OCI-LY1 (cell line): ENCODE data around the gene PFN2.

Source experiments
- H2AFZ ChIP-seq: fragments of 200-600 bp; sonication (generic), shearing (Covaris generic); 2 replicates; pipeline ENCODE4 v1.6.0; 2014; ENCODE audit warnings: antibody characterized with exemption, mild to moderate bottlenecking, low read length
- H3F3A ChIP-seq: fragments of 200-600 bp; sonication (generic), shearing (Covaris generic); 2 replicates; pipeline ENCODE4 v1.6.0; 2014; ENCODE audit warnings: mild to moderate bottlenecking, antibody characterized with exemption, low read length, moderate library complexity; ENCODE audit not compliant: insufficient read depth
- H3K27ac ChIP-seq: fragments of 200-600 bp; sonication (generic); 2 replicates; pipeline ENCODE4 v1.5.1; 2014; ENCODE audit warnings: low read length, mixed run types, mild to moderate bottlenecking, low read depth; ENCODE audit not compliant: poor library complexity, severe bottlenecking
- H3K27me3 ChIP-seq: fragments of 200-600 bp; sonication (generic); 2 replicates; pipeline ENCODE4 v1.6.0; 2014; ENCODE audit warnings: antibody characterized with exemption, mild to moderate bottlenecking, low read length, moderate library complexity; ENCODE audit not compliant: insufficient read depth
- H3K36me3 ChIP-seq: fragments of 200-600 bp; sonication (generic); 2 replicates; pipeline ENCODE4 v1.6.1; 2014; ENCODE audit warnings: mild to moderate bottlenecking, antibody characterized with exemption, low read length, moderate library complexity, mixed read lengths; ENCODE audit not compliant: insufficient read depth
- H3K4me1 ChIP-seq: fragments of 200-600 bp; sonication (generic); 2 replicates; pipeline ENCODE4 v1.5.1; 2014; ENCODE audit warnings: mild to moderate bottlenecking, low read length, moderate library complexity; ENCODE audit not compliant: insufficient read depth, severe bottlenecking
- H3K4me2 ChIP-seq: fragments of 200-600 bp; sonication (generic), shearing (Covaris generic); 2 replicates; pipeline ENCODE4 v1.6.1; 2014; ENCODE audit warnings: low read length
- H3K4me3 ChIP-seq: fragments of 200-600 bp; sonication (generic); 2 replicates; pipeline ENCODE4 v1.5.1; 2014; ENCODE audit warnings: low read length, low read depth, mild to moderate bottlenecking, mixed read lengths; ENCODE audit not compliant: poor library complexity, severe bottlenecking
- H3K79me2 ChIP-seq: fragments of 200-600 bp; shearing (Covaris generic); 2 replicates; pipeline ENCODE4 v1.6.1; 2016; ENCODE audit warnings: mixed run types, low read length, mixed read lengths; ENCODE audit not compliant: insufficient read depth
- H3K9ac ChIP-seq: fragments of 200-600 bp; sonication (generic), shearing (Covaris generic); 2 replicates; pipeline ENCODE4 v1.6.1; 2014; ENCODE audit warnings: mild to moderate bottlenecking, low read length, mixed read lengths
- H3K9me2 ChIP-seq: fragments of 200-600 bp; sonication (generic), shearing (Covaris generic); 2 replicates; pipeline ENCODE4 v1.6.1; 2014; ENCODE audit warnings: low read depth, mild to moderate bottlenecking, low read length, mixed read lengths
- H3K9me3 ChIP-seq: fragments of 200-600 bp; shearing (Covaris generic); 2 replicates; pipeline ENCODE4 v1.6.1; 2014; ENCODE audit warnings: low read length, mixed read lengths
- H4K20me1 ChIP-seq: fragments of 200-600 bp; sonication (generic), shearing (Covaris generic); 2 replicates; pipeline ENCODE4 v1.6.0; 2016; ENCODE audit warnings: mild to moderate bottlenecking, low read length; ENCODE audit not compliant: insufficient read depth
- EZH2 ChIP-seq: fragments of 200-600 bp; sonication (generic), shearing (Covaris generic); IDR thresholded peaks from 2 replicates; pipeline ENCODE4 v1.8.0; 2017; ENCODE audit warnings: borderline replicate concordance, mixed run types, mild to moderate bottlenecking, antibody characterized with exemption, low read length, moderate library complexity, mixed read lengths
- TF ChIP-seq, protein P1 (sequence below): fragments of 200-600 bp; sonication (generic), shearing (Covaris generic); IDR thresholded peaks from 2 replicates; pipeline ENCODE4 v1.5.1; 2017; ENCODE audit warnings: mild to moderate bottlenecking, antibody characterized with exemption, low read length, moderate library complexity, mixed read lengths

The PFN2 gene

DNA sequence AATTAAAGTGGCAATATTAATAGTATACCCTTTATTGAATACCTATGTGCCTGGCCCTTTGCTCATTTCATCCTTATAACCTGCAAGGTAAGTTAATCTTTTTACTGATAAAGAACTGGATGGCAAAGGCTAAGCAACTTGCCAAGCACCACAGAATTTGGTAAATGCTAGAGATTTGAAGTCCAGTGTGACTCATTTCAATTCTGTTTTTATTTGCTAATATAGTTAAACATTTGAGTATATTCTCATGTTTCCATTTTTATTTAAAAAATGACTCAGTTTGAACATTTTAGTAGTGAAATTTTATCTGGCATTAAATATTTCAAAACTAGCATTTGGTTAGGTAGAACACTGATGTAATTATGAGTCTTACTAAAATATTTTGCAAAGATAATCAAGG, 11.3 kb downstream of the PFN2 start:
- no peaks in the 10 kb centered on the region for H4K20me1 ChIP-seq
- no peaks in the 10 kb centered on the region for H3K4me1 ChIP-seq
- H3K9ac ChIP-seq: no peak overlapping the region
- no peak overlapping the region for H2AFZ ChIP-seq
- H3K36me3 ChIP-seq: peaks cover 4% of the 10 kb centered on the region; the same call in 1 of the 2 replicates
- no peaks in the 10 kb centered on the region for H3F3A ChIP-seq
- no peak overlapping the region for H3K4me3 ChIP-seq
- TF ChIP-seq, protein P1, sequence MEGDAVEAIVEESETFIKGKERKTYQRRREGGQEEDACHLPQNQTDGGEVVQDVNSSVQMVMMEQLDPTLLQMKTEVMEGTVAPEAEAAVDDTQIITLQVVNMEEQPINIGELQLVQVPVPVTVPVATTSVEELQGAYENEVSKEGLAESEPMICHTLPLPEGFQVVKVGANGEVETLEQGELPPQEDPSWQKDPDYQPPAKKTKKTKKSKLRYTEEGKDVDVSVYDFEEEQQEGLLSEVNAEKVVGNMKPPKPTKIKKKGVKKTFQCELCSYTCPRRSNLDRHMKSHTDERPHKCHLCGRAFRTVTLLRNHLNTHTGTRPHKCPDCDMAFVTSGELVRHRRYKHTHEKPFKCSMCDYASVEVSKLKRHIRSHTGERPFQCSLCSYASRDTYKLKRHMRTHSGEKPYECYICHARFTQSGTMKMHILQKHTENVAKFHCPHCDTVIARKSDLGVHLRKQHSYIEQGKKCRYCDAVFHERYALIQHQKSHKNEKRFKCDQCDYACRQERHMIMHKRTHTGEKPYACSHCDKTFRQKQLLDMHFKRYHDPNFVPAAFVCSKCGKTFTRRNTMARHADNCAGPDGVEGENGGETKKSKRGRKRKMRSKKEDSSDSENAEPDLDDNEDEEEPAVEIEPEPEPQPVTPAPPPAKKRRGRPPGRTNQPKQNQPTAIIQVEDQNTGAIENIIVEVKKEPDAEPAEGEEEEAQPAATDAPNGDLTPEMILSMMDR: no peak
- no peak for TF ChIP-seq EZH2
- H3K27ac ChIP-seq: no peak overlapping the region
- no peak overlapping the region for H3K4me2 ChIP-seq
- no peaks in the 10 kb centered on the region for H3K9me2 ChIP-seq
- no peaks in the 10 kb centered on the region for H3K27me3 ChIP-seq
- no peaks in the 10 kb centered on the region for H3K9me3 ChIP-seq
- H3K79me2 ChIP-seq: no peaks in the 10 kb centered on the region

DNA sequence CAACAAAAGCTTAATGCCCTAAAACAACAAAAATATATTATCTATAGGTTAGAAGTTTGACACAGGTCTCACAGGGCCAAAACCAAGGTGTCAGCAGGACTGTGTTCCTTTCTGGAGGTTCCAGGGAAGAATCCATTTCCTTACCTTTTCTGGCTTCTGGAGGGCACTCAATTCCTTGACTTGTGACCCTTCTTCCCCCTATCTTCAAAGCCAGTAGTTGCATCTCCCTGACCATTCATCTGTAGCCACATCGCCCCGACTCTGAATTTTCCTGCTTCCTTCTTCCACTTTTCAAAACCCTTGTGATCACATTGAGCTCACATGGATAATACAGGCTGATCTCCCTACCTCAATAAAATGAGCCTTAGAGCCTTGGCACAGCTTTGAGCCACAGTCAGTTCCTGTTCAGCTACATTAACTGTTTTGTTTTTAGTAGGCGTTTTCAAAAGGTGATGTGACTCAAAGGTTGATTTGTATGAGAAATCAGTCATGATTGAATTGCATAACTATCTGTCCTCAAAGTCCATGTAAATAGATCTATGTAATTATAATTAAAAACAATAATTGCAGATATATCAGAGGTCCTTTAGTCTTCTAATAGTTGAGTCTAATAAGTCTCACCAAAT, 12.4 kb downstream of the PFN2 start:
- Histone ChIP-seq H3K9me3 (no peaks in the 10 kb centered on the region), H3K4me1 (no peaks in the 10 kb centered on the region), H3K4me2 (no peak overlapping the region), H3K27me3 (no peaks in the 10 kb centered on the region), H3K27ac (no peak overlapping the region), H3K9me2 (no peaks in the 10 kb centered on the region), H3K9ac (no peak overlapping the region), H3K4me3 (no peak overlapping the region), H2AFZ (no peak overlapping the region), H3K79me2 (no peaks in the 10 kb centered on the region), H4K20me1 (no peaks in the 10 kb centered on the region), H3K36me3 (peaks cover 4% of the 10 kb centered on the region; the same call in 1 of the 2 replicates), H3F3A (no peaks in the 10 kb centered on the region)
- no peak for TF ChIP-seq EZH2
- TF ChIP-seq, protein P1: no peak

DNA sequence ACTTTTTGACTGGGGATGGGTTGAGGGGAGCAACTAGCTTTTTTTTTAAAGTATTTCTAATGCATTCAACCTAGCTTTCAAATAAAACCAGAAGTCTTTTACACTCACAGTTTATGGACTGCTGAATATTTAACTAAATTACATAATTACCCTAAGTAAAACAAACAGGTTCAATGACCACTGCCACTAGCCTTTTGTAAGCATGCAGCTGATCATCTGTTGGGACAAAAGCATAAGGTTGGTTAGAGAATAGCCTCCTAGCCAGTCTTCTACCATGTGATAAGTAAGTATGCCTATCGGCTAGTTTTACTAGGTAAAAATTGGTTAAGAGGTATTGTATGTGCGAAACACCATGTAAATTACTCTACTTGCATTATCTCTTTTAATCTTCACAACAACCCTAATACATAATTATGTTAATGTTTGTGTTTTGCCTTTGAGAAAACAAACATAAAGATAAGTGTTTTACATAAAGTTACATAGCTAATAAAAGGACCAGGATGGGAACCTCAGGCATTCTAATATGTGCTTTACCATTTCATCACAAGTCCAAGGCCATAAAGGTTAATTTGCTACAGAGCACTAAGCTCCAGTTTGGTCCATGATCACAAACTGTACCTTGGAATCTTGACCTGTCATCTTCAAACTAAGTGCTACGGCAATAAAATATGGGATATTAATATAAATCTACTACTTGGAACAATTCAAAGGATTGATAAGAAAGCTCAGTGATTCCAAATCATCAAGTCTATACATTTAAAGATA, 13.2 kb downstream of the PFN2 start:
- Histone ChIP-seq H3K4me1 (no peaks in the 10 kb centered on the region), H3K79me2 (no peaks in the 10 kb centered on the region), H3K36me3 (peaks cover 4% of the 10 kb centered on the region; the same call in 1 of the 2 replicates), H3K4me3 (no peak overlapping the region), H3K9ac (no peak overlapping the region), H3K9me2 (no peaks in the 10 kb centered on the region), H4K20me1 (no peaks in the 10 kb centered on the region), H3K9me3 (no peaks in the 10 kb centered on the region), H2AFZ (no peak overlapping the region), H3K4me2 (no peak overlapping the region), H3K27ac (no peak overlapping the region), H3F3A (no peaks in the 10 kb centered on the region), H3K27me3 (no peaks in the 10 kb centered on the region)
- TF ChIP-seq EZH2: no peak
- TF ChIP-seq, protein P1: no peak
